NCI-H460 (cell line): Measurements from ENCODE around the gene ACACB. TPM values are rescaled to one million over a fixed set of nuclear protein-coding genes. Genes with fewer than 3 reads are reported as not detected.

Experiments
- DNase-seq: peaks from one replicate; pipeline ENCODE4 v3.0.0-alpha.2; 2016; ENCODE audit warnings: low read depth; ENCODE audit errors: extremely low read depth
- total RNA-seq: library from RNA; depleted of rRNA; stranded (reverse); fragments of >200 nt; shearing (Covaris generic); gene quantifications from 2 replicates; pipeline ENCODE4 v1.2.3, GENCODE V29; 2014

ACACB gene
- total RNA-seq, 1 experiment from 2014 or later = 2.5 TPM

GRCh38 chr12:109292342-109292711 lies 175.9 kb downstream of the ACACB start:
- DNase-seq = no peak

- no peak for DNase-seq
Observed at GRCh38 chr12:109293106-109293505, 176.7 kb downstream of the ACACB start.

- DNase-seq = no peak
Observed at GRCh38 chr12:109294286-109294796, 178.0 kb downstream of the ACACB start.

- DNase-seq = no peak
Observed at GRCh38 chr12:109295764-109296425, 179.5 kb downstream of the ACACB start.

GRCh38 chr12:109296431-109296830 lies 180.0 kb downstream of the ACACB start:
- DNase-seq = no peak

GRCh38 chr12:109299849-109300248 lies 183.5 kb downstream of the ACACB start:
- no peak for DNase-seq

- DNase-seq = no peak
Observed at GRCh38 chr12:109301643-109302168, 185.3 kb downstream of the ACACB start.

GRCh38 chr12:109302358-109302757 lies 186.0 kb downstream of the ACACB start:
- DNase-seq = no peak

- no peak for DNase-seq
Observed at GRCh38 chr12:109302770-109303169, 186.4 kb downstream of the ACACB start.

- no peak for DNase-seq
Observed at GRCh38 chr12:109304485-109304884, 188.1 kb downstream of the ACACB start.

GRCh38 chr12:109305547-109305946 lies 189.2 kb downstream of the ACACB start:
- DNase-seq = no peak

GRCh38 chr12:109307051-109307450 lies 190.7 kb downstream of the ACACB start:
- DNase-seq = no peak

- no peak for DNase-seq
Observed at GRCh38 chr12:109308534-109309380, 192.4 kb downstream of the ACACB start, which contains the start of gene FOXN4. TSS of gene FOXN4 (minus strand) at chr12:109309284. CDS start at chr12:109308321, 963 bp downstream.

GRCh38 chr12:109309381-109310246 lies 193.2 kb downstream of the ACACB start:
- no peak for DNase-seq

GRCh38 chr12:109310247-109311125 lies 194.1 kb downstream of the ACACB start:
- no peak for DNase-seq
